ENCODE data around the gene NDUFA11. TPM values are rescaled to one million over a fixed set of nuclear protein-coding genes. Genes with fewer than 3 reads are reported as not detected.

NDUFA11 gene
- 253 and 265 TPM in 2 replicates for total RNA-seq (ENCODE audit: low replicate concordance)
- long read RNA-seq, transcript NDUFA11-201 (4 exons, 539 nt) = major isoform, 58 of 61 reads
- long read RNA-seq, partial matches to known transcripts = 1 of 61 reads
- long read RNA-seq, other reads (novel, unspliced or antisense) = 0 of 61 reads

GRCh38 chr19:5903624-5904351 is at the start of gene NDUFA11:
Gene NDUFA11, minus strand, starts transcription at chr19:5903790. Its CDS starts 82 bp downstream, at chr19:5903708.
- H3K9me3 Mint-ChIP-seq = no peaks in the 10 kb centered on the region
- TF ChIP-seq CTCF (conservative IDR thresholded peaks at IDR 0.05) = no peak
- H3K27me3 Mint-ChIP-seq = no peaks in the 10 kb centered on the region
- peaks cover 9% of the 10 kb centered on the region for H3K4me1 Mint-ChIP-seq (ENCODE audit: unreplicated experiment)
- peak; percentile 100 for DNase-seq (ENCODE audit: extremely low spot score, unreplicated experiment)
- peak within 1 kb of the TSS; percentile 97 for H3K4me3 Mint-ChIP-seq
- H3K36me3 Mint-ChIP-seq = peaks cover 7% of the 10 kb centered on the region
- peak within 1 kb of the TSS; percentile 100 for H3K27ac Mint-ChIP-seq

GRCh38 chr19:5953030-5953589 is 49.5 kb upstream of the NDUFA11 start:
- peak overlapping the region; percentile 52 for H3K4me3 Mint-ChIP-seq
- H3K9me3 Mint-ChIP-seq = no peaks in the 10 kb centered on the region
- DNase-seq (ENCODE audit: extremely low spot score, unreplicated experiment) = no peak

GRCh38 chr19:5952193-5953029 is 48.8 kb upstream of the NDUFA11 start:
- peak overlapping the region; percentile 62 for H3K27ac Mint-ChIP-seq
- H3K4me3 Mint-ChIP-seq = peak overlapping the region; percentile 52
- peaks cover 81% of the 10 kb centered on the region for H3K4me1 Mint-ChIP-seq (ENCODE audit: unreplicated experiment)
- peaks cover 10% of the 10 kb centered on the region for H3K36me3 Mint-ChIP-seq
- H3K27me3 Mint-ChIP-seq = no peaks in the 10 kb centered on the region
- H3K9me3 Mint-ChIP-seq = no peaks in the 10 kb centered on the region
- DNase-seq (ENCODE audit: extremely low spot score, unreplicated experiment) = no peak
- TF ChIP-seq CTCF (conservative IDR thresholded peaks at IDR 0.05) = no peak

More at GRCh38 chr19:5953030-5953589, 49.5 kb upstream of the NDUFA11 start:
- TF ChIP-seq CTCF (conservative IDR thresholded peaks at IDR 0.05) = no peak
- Mint-ChIP-seq H3K4me1 (ENCODE audit: unreplicated experiment) (peaks cover 82% of the 10 kb centered on the region), H3K27me3 (no peaks in the 10 kb centered on the region), H3K27ac (peak overlapping the region; percentile 62), H3K36me3 (peaks cover 10% of the 10 kb centered on the region)

DNA sequence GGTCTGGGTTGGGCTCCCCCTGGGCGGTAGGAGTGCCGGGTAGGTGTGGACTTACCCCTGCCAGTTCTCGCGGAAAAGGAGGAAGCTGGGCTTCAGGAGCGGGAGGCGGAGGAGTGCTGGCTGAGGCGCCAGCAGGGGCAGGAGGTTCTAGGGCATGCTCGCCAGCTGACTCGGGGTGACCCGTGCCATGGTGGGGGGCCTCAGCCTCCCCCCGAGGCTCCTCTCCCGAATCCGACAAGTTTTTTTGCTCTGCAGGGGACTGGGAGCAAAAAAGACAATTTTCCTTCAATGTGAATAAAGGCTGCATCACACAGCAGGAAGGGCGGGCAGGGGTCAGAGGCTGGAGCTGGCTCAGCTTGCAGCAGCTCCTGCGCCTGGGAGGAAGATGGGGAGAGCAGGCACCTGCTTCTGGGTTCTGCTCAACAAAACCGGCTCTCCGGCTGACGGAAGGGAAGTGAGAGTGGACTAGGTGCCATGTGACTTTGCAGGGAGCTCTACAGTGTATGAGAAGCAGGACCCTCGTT is 47.8 kb upstream of the NDUFA11 start:
- H3K27ac Mint-ChIP-seq = peak overlapping the region; percentile 72
- H3K36me3 Mint-ChIP-seq = peaks cover 10% of the 10 kb centered on the region
- DNase-seq (ENCODE audit: extremely low spot score, unreplicated experiment) = no peak
- H3K4me1 Mint-ChIP-seq (ENCODE audit: unreplicated experiment) = peaks cover 75% of the 10 kb centered on the region
- H3K9me3 Mint-ChIP-seq = no peaks in the 10 kb centered on the region
- H3K27me3 Mint-ChIP-seq = no peaks in the 10 kb centered on the region
- H3K4me3 Mint-ChIP-seq = peak overlapping the region; percentile 58
- TF ChIP-seq CTCF (conservative IDR thresholded peaks at IDR 0.05) = no peak

DNA sequence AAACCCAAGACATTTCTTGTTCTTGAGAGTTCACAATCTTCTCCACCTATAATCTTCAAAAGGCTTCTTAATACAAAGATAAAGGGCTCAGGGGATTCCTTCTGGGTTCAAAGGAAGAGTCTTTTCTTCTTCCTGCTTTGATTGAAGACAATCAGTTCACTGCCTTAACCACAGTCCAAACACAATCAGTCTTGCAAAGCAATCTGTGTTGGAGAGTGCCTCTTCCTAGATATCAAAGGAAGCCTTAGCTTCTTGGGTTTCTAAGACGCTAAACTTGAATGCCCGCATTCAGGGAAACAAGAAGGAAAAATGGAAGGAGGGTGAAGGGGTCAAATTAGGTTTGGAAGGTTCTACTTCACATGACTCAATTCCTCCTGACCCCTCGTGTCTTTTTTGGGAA is 47.2 kb upstream of the NDUFA11 start:
- no peak for TF ChIP-seq CTCF (conservative IDR thresholded peaks at IDR 0.05)
- DNase-seq (ENCODE audit: extremely low spot score, unreplicated experiment) = no peak

More for the DNA sequence above, 47.2 kb upstream of the NDUFA11 start:
- Mint-ChIP-seq H3K36me3 (peaks cover 10% of the 10 kb centered on the region), H3K27me3 (no peaks in the 10 kb centered on the region), H3K4me1 (ENCODE audit: unreplicated experiment) (peaks cover 76% of the 10 kb centered on the region), H3K4me3 (peak overlapping the region; percentile 58), H3K27ac (peak overlapping the region; percentile 72), H3K9me3 (no peaks in the 10 kb centered on the region)

All from type B pancreatic cell (in vitro differentiated cells).